ENCODE measurements around the gene ATP6V0E1.

The ATP6V0E1 gene

GRCh38 chr5:172983542-172984243 is at the start of gene ATP6V0E1:
ATP6V0E1 (plus strand) TSS chr5:172983771; CDS start chr5:172983861, 90 bp downstream.
- DNase-seq (ENCODE audit: low spot score), result peak; percentile 75

DNA sequence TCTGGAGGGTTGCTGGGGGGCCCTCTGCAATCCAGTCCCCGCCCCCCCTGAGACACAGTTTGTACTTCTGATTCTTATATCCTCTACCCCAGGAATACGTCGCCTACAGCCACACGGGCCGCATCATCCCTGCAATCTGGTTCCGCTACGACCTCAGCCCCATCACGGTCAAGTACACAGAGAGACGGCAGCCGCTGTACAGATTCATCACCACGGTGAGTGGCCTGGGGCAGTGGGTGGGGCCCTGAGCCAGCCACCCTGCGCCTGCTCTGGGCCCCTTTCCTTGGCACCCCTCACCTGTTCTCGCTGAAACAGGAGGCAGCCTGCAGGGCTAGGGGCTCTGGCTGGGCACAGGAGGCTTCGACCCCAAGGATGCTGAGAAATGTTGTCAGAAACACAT is 48.5 kb upstream of the ATP6V0E1 start:
- DNase-seq (ENCODE audit: low spot score), result no peak

- DNase-seq (ENCODE audit: low spot score), result no peak
Observed at GRCh38 chr5:172936401-172936800, 47.2 kb upstream of the ATP6V0E1 start.

DNA sequence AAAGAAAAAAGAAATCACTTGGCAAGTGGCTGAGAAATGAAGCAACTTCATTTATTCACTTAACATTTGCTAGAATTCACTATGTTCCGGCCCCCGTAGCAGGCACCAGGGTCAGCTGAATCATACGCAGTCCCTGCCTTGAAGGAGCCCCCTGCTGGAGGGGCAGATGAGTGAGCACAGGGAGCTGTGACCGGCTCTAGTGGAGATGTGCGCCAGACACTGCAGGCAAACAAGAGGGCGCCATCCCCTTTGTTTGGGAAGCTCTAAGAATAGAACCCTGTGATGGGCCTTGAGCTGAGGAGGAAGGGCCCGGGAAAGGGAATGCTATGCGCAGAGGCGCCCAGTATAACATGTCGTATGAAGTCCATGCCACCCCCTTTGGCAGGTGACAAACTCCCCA is 44.5 kb upstream of the ATP6V0E1 start:
- no peak for DNase-seq (ENCODE audit: low spot score)

DNA sequence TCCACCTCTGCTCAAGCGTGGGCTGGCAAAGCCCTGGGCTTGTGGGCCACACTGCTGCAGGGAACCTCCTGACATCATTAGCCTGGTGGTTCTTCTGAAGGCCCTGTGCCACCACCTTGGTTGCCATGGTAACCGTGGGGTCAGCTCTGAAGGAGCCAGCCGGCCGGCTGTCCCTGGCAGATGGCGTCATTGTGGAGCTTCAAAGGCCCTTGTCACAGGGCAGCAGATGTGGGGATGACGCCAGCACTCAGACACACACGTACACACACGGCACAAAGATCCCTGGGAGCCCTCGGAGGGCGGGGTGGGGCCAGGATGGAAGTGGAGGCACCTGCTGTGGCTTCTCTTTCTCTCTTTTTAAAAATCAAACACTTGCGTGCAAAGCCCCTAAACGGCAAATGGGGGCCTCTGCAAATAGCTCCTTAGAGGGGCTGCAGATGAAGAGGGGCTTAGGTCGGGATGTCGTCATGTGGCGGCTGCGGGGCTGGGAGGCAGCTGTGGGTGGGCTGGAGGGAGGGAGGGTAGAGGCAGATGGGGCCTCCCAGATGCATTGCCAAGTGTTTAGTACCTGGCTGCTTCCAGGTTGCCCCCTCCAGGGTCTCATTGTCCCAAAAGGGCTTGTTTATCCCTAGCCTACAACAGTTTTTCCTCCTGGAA is 43.8 kb upstream of the ATP6V0E1 start:
- DNase-seq (ENCODE audit: low spot score), result no peak

- no peak for DNase-seq (ENCODE audit: low spot score)
Observed at GRCh38 chr5:172940268-172941066, 43.1 kb upstream of the ATP6V0E1 start.

- DNase-seq (ENCODE audit: low spot score), result no peak
Observed at GRCh38 chr5:172941067-172941516, 42.5 kb upstream of the ATP6V0E1 start.

- no peak for DNase-seq (ENCODE audit: low spot score)
Observed at GRCh38 chr5:172942556-172942955, 41.0 kb upstream of the ATP6V0E1 start.

GRCh38 chr5:172943283-172943841 is 40.2 kb upstream of the ATP6V0E1 start:
- DNase-seq (ENCODE audit: low spot score), result peak; percentile 30

DNA sequence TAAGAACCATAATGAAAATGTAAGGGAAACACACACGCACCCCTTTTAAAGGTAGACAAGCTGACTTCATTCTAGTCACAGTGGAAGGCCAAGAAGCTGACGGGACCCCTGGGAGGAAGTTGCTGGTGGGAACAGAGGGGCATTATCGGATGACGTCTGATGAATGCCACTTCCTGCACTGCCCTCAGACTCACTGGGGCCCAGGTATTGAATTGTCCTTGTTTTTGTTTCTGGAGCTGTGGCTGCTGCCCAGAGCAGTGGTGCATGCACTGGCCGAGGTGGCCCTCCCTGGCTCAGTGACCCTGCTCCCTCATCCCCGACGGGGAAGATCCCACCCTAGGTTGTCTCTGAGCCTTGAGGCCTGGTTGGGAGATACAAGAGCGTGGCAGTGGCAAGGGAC is 39.7 kb upstream of the ATP6V0E1 start:
- no peak for DNase-seq (ENCODE audit: low spot score)

GRCh38 chr5:172944741-172945140 is 38.8 kb upstream of the ATP6V0E1 start:
- DNase-seq (ENCODE audit: low spot score), result no peak

DNA sequence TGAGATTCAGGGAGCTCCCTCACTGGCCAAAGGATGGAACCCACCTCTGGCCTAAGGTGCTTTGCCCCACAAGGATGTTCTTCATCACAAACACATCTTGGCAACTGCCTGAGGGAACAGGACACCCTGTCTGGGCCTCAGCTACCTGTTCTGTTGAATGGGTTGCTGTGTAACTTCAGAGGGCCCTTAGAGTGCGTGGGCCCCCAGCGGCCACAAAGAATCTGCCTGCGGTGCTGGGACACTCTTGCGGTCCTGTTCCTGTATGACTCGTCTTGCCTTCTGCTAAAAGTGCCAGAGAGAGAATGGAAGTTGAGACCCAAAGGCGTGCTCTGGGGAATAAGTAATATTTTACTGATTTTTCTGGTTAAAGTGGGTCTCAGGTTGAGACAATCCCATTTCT is 38.4 kb upstream of the ATP6V0E1 start:
- no peak for DNase-seq (ENCODE audit: low spot score)

GRCh38 chr5:172946146-172946545 is 37.4 kb upstream of the ATP6V0E1 start:
- no peak for DNase-seq (ENCODE audit: low spot score)

- DNase-seq (ENCODE audit: low spot score), result no peak
Observed at GRCh38 chr5:172949426-172949825, 34.1 kb upstream of the ATP6V0E1 start.

DNA sequence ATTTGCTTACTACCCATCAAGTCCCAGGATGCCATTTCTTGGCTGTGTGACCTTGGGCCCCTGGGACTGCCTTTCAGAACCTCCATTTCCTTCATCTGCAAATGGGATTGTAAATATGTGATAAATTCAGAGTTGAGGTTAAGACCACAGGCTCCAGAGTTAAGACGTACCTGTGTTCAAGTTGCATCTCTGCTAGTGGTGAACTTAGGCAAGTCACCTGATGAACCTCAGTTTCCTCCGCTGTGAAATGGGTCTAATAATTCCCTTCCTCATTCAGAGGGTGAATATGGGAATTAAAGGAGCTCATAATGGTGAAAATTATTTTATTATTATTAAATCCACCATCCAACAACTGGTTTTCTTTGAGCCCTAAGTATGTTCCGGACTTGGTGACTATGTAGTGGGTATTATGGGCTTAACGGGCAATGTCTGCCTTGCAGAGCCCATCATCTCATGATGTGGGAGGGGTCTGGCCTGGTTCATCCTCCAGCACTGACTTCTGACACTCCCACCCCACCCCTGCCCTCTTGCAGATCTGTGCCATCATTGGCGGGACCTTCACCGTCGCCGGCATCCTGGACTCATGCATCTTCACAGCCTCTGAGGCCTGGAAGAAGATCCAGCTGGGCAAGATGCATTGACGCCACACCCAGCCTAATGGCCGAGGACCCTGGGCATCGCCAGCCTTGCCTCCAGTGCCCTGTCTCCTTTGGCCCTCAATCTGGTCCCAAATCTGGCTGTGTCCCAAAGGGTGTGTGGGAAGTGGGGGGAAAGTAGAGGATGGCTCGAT is 33.2 kb upstream of the ATP6V0E1 start:
- DNase-seq (ENCODE audit: low spot score), result no peak

- DNase-seq (ENCODE audit: low spot score), result no peak
Observed at GRCh38 chr5:172951371-172952033, 32.1 kb upstream of the ATP6V0E1 start.

GRCh38 chr5:172952034-172952511 is 31.5 kb upstream of the ATP6V0E1 start:
- no peak for DNase-seq (ENCODE audit: low spot score)

- DNase-seq (ENCODE audit: low spot score), result no peak
Observed at GRCh38 chr5:172953776-172954675, 29.5 kb upstream of the ATP6V0E1 start.

GRCh38 chr5:172954751-172955159 is 28.8 kb upstream of the ATP6V0E1 start:
- DNase-seq (ENCODE audit: low spot score), result no peak

GRCh38 chr5:172956228-172956627 is 27.3 kb upstream of the ATP6V0E1 start:
- no peak for DNase-seq (ENCODE audit: low spot score)

All from COLO829 (cell line).